Upper lobe of left lung (tissue), 6 donors: ENCODE data around the gene SUFU. TPM values are rescaled to one million over a fixed set of nuclear protein-coding genes. Genes with fewer than 3 reads are reported as not detected.

Source experiments
- ATAC-seq, 2 donors: fragments of 200-7000 bp; cut with Tn5 transposase; one replicate each; pipeline ENCODE4 v1.9.1; 2022; ENCODE audit warnings: mild to moderate bottlenecking in 2 of 2, moderate library complexity in 2 of 2; ENCODE audit not compliant: low FRiP score in 2 of 2
- DNase-seq, 2 donors: peaks; one replicate each; pipeline ENCODE4 v3.0.0-alpha.2; 2019 to 2020
- H3K27ac ChIP-seq, 4 donors: fragments of 200-600 bp; sonication (generic); one replicate each; pipeline ENCODE4 v1.5.1; 2016 to 2019
- H3K27me3 ChIP-seq, 4 donors: fragments of 200-600 bp; sonication (generic); one replicate each; pipeline ENCODE4 v1.5.1; 2017 to 2019
- H3K36me3 ChIP-seq, 4 donors: fragments of 200-600 bp; sonication (generic); one replicate each; pipeline ENCODE4 v1.5.1; 2016 to 2019
- H3K4me1 ChIP-seq, 4 donors: fragments of 200-600 bp; sonication (generic); one replicate each; pipeline ENCODE4 v1.5.1; 2018 to 2019
- H3K4me3 ChIP-seq, 4 donors: fragments of 200-600 bp; sonication (generic); one replicate each; pipeline ENCODE4 v1.5.1; 2017 to 2019; ENCODE audit warnings: mild to moderate bottlenecking in 2 of 4, moderate library complexity in 1 of 4
- H3K9me3 ChIP-seq, 4 donors: fragments of 200-600 bp; sonication (generic); one replicate each; pipeline ENCODE4 v1.5.1; 2018 to 2019
- EP300 ChIP-seq, 4 donors: sonication (generic); formaldehyde crosslinking; IDR thresholded peaks; one replicate each; pipeline ENCODE4 v1.5.1; 2017; ENCODE audit warnings: antibody characterized with exemption in 4 of 4, control low read depth in 2 of 4
- POLR2A ChIP-seq, 4 donors: fragments of 450-650 bp; IDR thresholded peaks; one replicate each; pipeline ENCODE4 v1.5.1; 2016 to 2017; ENCODE audit warnings: antibody characterized with exemption in 4 of 4, mild to moderate bottlenecking in 2 of 4
- POLR2AphosphoS5 ChIP-seq, 2 donors: sonication (generic); formaldehyde crosslinking; IDR thresholded peaks; one replicate each; pipeline ENCODE4 v1.5.1; 2017; ENCODE audit warnings: antibody characterized with exemption in 2 of 2
- WGBS, 2 donors: methylation state at CpG; one replicate each; pipeline ENCODE4 v1.1.5; 2017 to 2018; 5-methylcytosine and 5-hydroxymethylcytosine counted together
- total RNA-seq, 6 donors: library from RNA; depleted of rRNA in 4 of 6; stranded (reverse); fragments of >200 nt in 4 of 6; gene quantifications; one replicate each; pipeline versions ENCODE4 v1.1.0 to v1.2.1, GENCODE V29; 2016 to 2021
- TF ChIP-seq, protein P1 (sequence below), 6 experiments: fragments of 450-650 bp in 4 of 6; fragments of 200-600 bp in 2 of 6; sonication (generic) in 2 of 6; IDR thresholded peaks; one replicate each; pipeline ENCODE4 v1.5.1; 2016 to 2019; ENCODE audit warnings: antibody characterized with exemption in 6 of 6
- donor health status: DM: no; HTN: no; CAD: no; lungs with moderate emphysema.
- donor health status: DM: no; HTN: yes; CAD: no; lungs with severe emphysema.

The SUFU gene
- total RNA-seq, 6 donors from 2014 or later: 4.1 to 15.7 (median 11.9) TPM

- Histone ChIP-seq H3K27ac (peak overlapping the region; percentile 76 to 93 (median 83)), H3K4me3 (no peak overlapping the region), H3K9me3 (no peaks in the 10 kb centered on the region), H3K4me1 (peaks cover 62 to 87% (median 74%) of the 10 kb centered on the region in 4 donors), H3K36me3 (peaks cover 17 to 63% (median 50%) of the 10 kb centered on the region in 4 donors), H3K27me3 (no peaks in the 10 kb centered on the region)
- DNase-seq (no peak), ATAC-seq (no peak)
- WGBS, 2 donors: 45% methylated on average over 11 of the region's 11 CpGs
- TF ChIP-seq, protein P1, sequence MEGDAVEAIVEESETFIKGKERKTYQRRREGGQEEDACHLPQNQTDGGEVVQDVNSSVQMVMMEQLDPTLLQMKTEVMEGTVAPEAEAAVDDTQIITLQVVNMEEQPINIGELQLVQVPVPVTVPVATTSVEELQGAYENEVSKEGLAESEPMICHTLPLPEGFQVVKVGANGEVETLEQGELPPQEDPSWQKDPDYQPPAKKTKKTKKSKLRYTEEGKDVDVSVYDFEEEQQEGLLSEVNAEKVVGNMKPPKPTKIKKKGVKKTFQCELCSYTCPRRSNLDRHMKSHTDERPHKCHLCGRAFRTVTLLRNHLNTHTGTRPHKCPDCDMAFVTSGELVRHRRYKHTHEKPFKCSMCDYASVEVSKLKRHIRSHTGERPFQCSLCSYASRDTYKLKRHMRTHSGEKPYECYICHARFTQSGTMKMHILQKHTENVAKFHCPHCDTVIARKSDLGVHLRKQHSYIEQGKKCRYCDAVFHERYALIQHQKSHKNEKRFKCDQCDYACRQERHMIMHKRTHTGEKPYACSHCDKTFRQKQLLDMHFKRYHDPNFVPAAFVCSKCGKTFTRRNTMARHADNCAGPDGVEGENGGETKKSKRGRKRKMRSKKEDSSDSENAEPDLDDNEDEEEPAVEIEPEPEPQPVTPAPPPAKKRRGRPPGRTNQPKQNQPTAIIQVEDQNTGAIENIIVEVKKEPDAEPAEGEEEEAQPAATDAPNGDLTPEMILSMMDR (IDR thresholded peaks at IDR 0.05): no peak
- TF ChIP-seq POLR2AphosphoS5 (IDR thresholded peaks at IDR 0.05): no peak
- no peak for TF ChIP-seq EP300 (IDR thresholded peaks at IDR 0.05)
- TF ChIP-seq POLR2A (IDR thresholded peaks at IDR 0.05): no peak
These were observed 153.7 kb downstream of the SUFU start for GRCh38 chr10:102657451-102657850.

DNA sequence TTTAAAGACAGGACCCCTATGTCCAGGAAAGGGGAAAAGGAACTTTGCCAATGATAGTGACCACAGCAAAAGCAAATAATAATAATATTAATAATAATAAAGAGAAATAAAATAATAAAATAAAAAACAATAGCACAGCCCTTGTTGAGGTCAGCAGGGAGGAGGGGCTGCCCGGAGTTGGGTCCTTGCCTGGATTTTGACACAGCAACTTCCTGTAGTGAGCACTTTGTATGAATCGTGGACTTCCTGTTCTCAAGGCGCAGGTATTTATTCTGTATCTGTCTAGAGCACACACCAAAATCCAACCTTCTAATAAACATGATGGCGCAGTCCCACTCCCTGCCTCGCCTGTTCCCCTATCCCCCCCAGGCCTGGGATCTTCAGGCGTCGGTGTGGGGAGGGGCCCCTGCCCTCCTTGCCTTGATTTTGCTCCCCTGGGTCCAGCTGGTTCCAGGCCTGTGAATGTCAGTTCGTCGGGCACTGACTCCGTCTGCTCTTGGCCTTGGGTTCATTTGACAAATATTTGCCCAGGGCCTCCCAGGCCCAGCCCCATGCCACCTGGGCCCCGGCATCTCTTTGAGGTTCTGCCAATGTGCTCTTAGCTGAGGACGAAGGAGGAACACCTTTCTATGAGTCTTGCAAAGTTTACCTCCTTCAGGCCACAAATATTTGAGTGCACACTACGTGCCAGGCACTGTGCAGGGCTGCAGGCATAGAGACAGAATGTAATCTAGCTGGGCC lies 154.4 kb downstream of the SUFU start:
- H3K36me3 ChIP-seq: peaks cover 17 to 58% (median 46%) of the 10 kb centered on the region in 4 donors
- ATAC-seq (peak; percentile 34 to 85), DNase-seq (peak; percentile 61 to 82)
- peak overlapping the region; percentile 76 to 93 (median 83) for H3K27ac ChIP-seq
- H3K4me3 ChIP-seq: no peak overlapping the region
- peaks cover 55 to 80% (median 67%) of the 10 kb centered on the region in 4 donors for H3K4me1 ChIP-seq
- H3K27me3 ChIP-seq: no peaks in the 10 kb centered on the region
- WGBS, 2 donors: 28 to 49% methylated on average over 12 to 13 of the region's 13 CpGs
- TF ChIP-seq POLR2AphosphoS5 (IDR thresholded peaks at IDR 0.05) (peak; percentile 32 to 48), EP300 (IDR thresholded peaks at IDR 0.05) (peak in 2 of 4 donors; percentile 5 to 50), POLR2A (IDR thresholded peaks at IDR 0.05) (peak in 1 of 4 donors; percentile 60)
- TF ChIP-seq, protein P1 (IDR thresholded peaks at IDR 0.05): no peak
- H3K9me3 ChIP-seq: no peaks in the 10 kb centered on the region

GRCh38 chr10:102658802-102659201 lies 155.0 kb downstream of the SUFU start:
- Histone ChIP-seq H3K27ac (peak overlapping the region; percentile 76 to 93 (median 83)), H3K9me3 (no peaks in the 10 kb centered on the region), H3K4me3 (no peak overlapping the region), H3K27me3 (no peaks in the 10 kb centered on the region), H3K4me1 (peaks cover 51 to 73% (median 61%) of the 10 kb centered on the region in 4 donors), H3K36me3 (peaks cover 17 to 51% (median 40%) of the 10 kb centered on the region in 4 donors)
- 75 to 81% methylated on average over 4 to 5 of the region's 5 CpGs for WGBS, 2 donors
- ATAC-seq (no peak), DNase-seq (peak in 1 of 2 donors; percentile 20)
- TF ChIP-seq, protein P1 (IDR thresholded peaks at IDR 0.05): no peak
- TF ChIP-seq EP300 (IDR thresholded peaks at IDR 0.05) (no peak), POLR2A (IDR thresholded peaks at IDR 0.05) (no peak), POLR2AphosphoS5 (IDR thresholded peaks at IDR 0.05) (no peak)

- ATAC-seq: peak; percentile 44 to 85
- Histone ChIP-seq H3K27ac (peak overlapping the region; percentile 35 to 86 (median 77)), H3K4me1 (peaks cover 45 to 56% (median 53%) of the 10 kb centered on the region in 4 donors), H3K27me3 (no peaks in the 10 kb centered on the region), H3K4me3 (peak overlapping the region in 2 of 4 donors; percentile 8 to 23), H3K9me3 (no peaks in the 10 kb centered on the region), H3K36me3 (peaks cover 7 to 29% (median 19%) of the 10 kb centered on the region in 4 donors)
- peak; percentile 63 to 89 for DNase-seq
- TF ChIP-seq POLR2A (IDR thresholded peaks at IDR 0.05) (peak in 1 of 4 donors; percentile 10), POLR2AphosphoS5 (IDR thresholded peaks at IDR 0.05) (peak; percentile 76 to 80)
- TF ChIP-seq, protein P1 (IDR thresholded peaks at IDR 0.05): no peak
- WGBS, 2 donors: 9 to 36% methylated on average over 5 to 21 of the region's 22 CpGs
These were observed 157.3 kb downstream of the SUFU start for GRCh38 chr10:102660888-102661657.
